Parathyroid adenoma (tissue), 2 donors: Measurements from ENCODE around the gene TIFAB.

Experiments
- H2AFZ ChIP-seq: fragments of 300-600 bp; sonication (generic); one replicate; pipeline ENCODE4 v1.7.0; 2017; ENCODE audit warnings: antibody characterized with exemption, mild to moderate bottlenecking
- H3K27ac ChIP-seq: fragments of 300-600 bp; sonication (generic); one replicate; pipeline ENCODE4 v1.7.0; 2017
- H3K27me3 ChIP-seq: fragments of 300-600 bp; sonication (generic); one replicate; pipeline ENCODE4 v1.7.0; 2017; ENCODE audit warnings: low read length; ENCODE audit not compliant: control insufficient read depth, insufficient read depth
- H3K36me3 ChIP-seq: fragments of 300-600 bp; sonication (generic); one replicate; pipeline ENCODE4 v1.7.0; 2017; ENCODE audit warnings: low read length; ENCODE audit not compliant: control insufficient read depth, insufficient read depth
- H3K4me1 ChIP-seq: fragments of 300-600 bp; sonication (generic); one replicate; pipeline ENCODE4 v1.7.0; 2017; ENCODE audit warnings: control low read depth
- H3K4me2 ChIP-seq: fragments of 300-600 bp; sonication (generic); one replicate; pipeline ENCODE4 v1.7.0; 2017; ENCODE audit warnings: low read length
- H3K4me3 ChIP-seq: fragments of 300-600 bp; sonication (generic); one replicate; pipeline ENCODE4 v1.7.0; 2017; ENCODE audit warnings: low read depth, low read length
- H3K79me2 ChIP-seq: fragments of 300-600 bp; sonication (generic); one replicate; pipeline ENCODE4 v1.7.0; 2017; ENCODE audit warnings: control low read depth
- H3K9ac ChIP-seq: fragments of 300-600 bp; sonication (generic); one replicate; pipeline ENCODE4 v1.7.0; 2017; ENCODE audit warnings: mild to moderate bottlenecking
- H3K9me3 ChIP-seq: fragments of 300-600 bp; sonication (generic); one replicate; pipeline ENCODE4 v1.7.0; 2017; ENCODE audit warnings: low read length; ENCODE audit not compliant: control insufficient read depth
- TF ChIP-seq, protein P1 (sequence below): fragments of 300-600 bp; sonication (generic); IDR thresholded peaks from one replicate; pipeline ENCODE4 v1.7.0; 2017; ENCODE audit warnings: antibody characterized with exemption, mild to moderate bottlenecking
- donor health status: primary hyperparathyroidism.

The TIFAB gene

DNA sequence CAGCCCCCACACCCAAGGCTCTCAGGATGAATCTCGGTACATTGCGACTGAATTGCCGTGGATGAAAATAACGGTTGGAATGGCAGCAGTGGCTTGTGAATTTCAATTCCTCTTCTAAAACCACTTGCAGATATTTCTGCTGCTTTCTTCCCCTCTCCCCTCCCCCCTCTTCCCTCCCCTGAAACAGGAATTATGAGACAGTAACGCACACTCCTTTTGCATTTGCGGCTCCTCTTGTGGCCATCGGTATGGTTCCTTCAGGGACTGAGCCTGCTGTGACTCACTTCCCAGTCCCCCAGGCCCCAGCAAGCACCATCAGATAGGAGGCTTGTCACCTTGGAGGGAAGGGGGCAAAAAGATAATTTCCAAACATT, 14.7 kb downstream of the TIFAB start:
- no peaks in the 10 kb centered on the region for H3K79me2 ChIP-seq
- no peak overlapping the region for H2AFZ ChIP-seq
- H3K4me1 ChIP-seq: no peaks in the 10 kb centered on the region
- no peaks in the 10 kb centered on the region for H3K9me3 ChIP-seq
- no peak overlapping the region for H3K4me3 ChIP-seq
- no peaks in the 10 kb centered on the region for H3K36me3 ChIP-seq
- H3K27ac ChIP-seq: no peak overlapping the region
- TF ChIP-seq, protein P1, sequence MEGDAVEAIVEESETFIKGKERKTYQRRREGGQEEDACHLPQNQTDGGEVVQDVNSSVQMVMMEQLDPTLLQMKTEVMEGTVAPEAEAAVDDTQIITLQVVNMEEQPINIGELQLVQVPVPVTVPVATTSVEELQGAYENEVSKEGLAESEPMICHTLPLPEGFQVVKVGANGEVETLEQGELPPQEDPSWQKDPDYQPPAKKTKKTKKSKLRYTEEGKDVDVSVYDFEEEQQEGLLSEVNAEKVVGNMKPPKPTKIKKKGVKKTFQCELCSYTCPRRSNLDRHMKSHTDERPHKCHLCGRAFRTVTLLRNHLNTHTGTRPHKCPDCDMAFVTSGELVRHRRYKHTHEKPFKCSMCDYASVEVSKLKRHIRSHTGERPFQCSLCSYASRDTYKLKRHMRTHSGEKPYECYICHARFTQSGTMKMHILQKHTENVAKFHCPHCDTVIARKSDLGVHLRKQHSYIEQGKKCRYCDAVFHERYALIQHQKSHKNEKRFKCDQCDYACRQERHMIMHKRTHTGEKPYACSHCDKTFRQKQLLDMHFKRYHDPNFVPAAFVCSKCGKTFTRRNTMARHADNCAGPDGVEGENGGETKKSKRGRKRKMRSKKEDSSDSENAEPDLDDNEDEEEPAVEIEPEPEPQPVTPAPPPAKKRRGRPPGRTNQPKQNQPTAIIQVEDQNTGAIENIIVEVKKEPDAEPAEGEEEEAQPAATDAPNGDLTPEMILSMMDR: no peak
- H3K27me3 ChIP-seq: no peaks in the 10 kb centered on the region
- H3K9ac ChIP-seq: no peak overlapping the region
- H3K4me2 ChIP-seq: no peak overlapping the region

DNA sequence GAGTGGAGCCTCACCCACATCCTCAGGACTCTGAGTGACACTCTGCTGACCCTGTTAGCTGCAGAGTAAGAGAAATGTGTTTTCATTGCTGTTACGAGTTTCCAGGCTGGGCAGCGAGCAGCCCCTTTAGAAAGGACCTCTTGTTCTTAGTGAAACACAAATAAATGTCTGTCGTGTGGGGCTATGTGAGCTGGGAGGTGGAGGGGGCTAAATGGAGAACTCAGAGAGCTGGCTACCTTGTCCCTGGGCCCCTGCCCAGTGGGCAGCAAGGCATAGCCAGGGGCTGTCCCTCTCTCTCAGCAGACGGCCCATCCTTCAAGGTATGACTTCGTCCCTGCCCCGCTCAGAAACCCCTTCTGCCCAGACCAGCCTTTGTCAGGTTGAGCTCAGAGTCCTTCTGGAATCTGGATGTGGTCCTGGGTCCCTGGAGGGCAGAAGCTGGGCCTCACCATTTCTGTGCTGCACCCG, 15.2 kb downstream of the TIFAB start:
- no peaks in the 10 kb centered on the region for H3K79me2 ChIP-seq
- no peaks in the 10 kb centered on the region for H3K4me1 ChIP-seq
- no peaks in the 10 kb centered on the region for H3K27me3 ChIP-seq
- H3K36me3 ChIP-seq: no peaks in the 10 kb centered on the region
- TF ChIP-seq, protein P1: no peak
- H3K4me2 ChIP-seq: no peak overlapping the region
- H3K9me3 ChIP-seq: no peaks in the 10 kb centered on the region
- no peak overlapping the region for H2AFZ ChIP-seq
- H3K27ac ChIP-seq: no peak overlapping the region
- no peak overlapping the region for H3K9ac ChIP-seq
- H3K4me3 ChIP-seq: no peak overlapping the region

DNA sequence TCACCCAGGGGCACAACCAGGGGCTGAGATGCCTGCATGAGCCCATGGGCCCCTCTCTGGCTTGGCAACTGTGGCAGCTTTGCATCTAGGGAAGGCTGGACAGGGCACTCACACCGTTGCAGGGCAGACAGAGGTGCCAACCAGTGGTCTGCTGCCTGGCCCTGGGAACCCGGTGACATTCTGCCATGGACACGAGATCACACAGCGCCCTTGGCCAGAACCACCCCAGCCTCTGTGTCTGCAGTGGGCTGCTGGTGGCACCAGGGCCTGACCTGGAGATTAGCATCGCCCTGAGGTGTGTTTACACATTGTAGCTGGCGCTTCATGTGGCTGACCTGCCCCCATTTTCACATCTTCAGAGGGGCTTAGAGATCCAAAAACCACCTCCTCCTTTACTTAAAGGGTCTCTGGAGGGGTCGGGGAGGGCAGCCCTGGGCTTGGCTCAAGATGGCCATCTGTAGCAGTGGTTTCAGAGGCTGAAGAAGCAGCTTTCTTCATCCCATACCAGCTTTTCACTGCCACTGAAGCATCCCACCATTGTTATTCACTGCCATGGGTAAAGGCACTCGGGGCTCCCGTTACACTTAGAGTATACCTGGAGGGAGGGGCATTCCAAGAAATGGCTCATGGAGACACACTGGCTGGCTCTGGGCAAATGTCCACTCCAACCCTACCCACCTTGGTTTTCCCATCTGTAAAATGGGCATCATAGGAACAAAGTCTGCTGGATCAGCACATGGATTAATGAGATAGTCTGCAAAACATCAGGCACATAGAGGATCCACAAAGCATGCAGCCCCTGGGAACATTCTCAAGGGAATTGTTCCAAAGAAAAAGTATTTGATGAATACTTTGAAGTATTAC, 16.5 kb downstream of the TIFAB start:
- Histone ChIP-seq H3K27me3 (no peaks in the 10 kb centered on the region), H3K27ac (no peak overlapping the region), H2AFZ (no peak overlapping the region), H3K9me3 (no peaks in the 10 kb centered on the region), H3K4me2 (no peak overlapping the region), H3K36me3 (no peaks in the 10 kb centered on the region), H3K4me1 (no peaks in the 10 kb centered on the region), H3K79me2 (no peaks in the 10 kb centered on the region), H3K9ac (no peak overlapping the region), H3K4me3 (no peak overlapping the region)
- TF ChIP-seq, protein P1: no peak

DNA sequence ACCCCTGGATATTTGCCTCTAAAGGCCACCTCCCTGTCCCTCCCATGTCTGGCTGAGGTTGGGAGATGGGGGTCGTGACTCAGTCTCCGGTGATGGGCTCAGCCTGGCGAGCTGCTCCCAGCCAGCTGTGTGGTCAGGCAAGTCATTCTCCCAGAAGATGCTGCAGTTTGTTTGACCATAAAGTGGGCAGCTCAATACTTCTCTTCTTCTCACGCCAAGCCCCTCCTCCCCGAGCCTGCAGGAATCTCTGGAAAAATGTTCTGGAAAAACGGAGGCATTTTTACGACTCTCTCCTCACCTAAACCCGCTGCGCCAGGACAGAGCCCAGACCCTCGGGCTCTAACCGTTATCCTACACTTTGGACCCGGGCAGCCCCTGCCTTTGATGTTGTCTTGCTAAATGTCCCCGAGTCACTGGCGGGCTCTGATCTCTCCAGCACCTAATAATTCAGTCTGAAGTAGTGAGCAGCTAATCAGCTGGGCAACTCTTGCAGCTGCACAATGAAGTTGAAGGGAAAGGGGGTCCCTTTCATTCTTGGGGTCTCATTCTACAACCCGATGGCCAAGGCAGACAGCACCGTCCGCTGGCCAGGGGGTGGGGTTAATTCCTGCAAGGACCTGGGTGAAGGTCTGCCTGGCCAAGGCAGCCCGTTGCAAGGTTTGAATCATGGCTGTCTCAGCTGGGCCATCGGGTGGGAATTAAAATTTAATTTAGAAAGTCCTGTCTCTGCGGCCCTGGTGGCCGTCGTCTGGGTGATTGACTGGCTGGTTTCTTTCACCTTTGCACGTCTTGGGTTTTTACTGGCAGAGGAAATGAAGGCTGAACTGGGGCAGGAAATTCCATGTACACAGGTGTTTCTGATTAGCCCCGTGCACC, 17.3 kb downstream of the TIFAB start:
- no peaks in the 10 kb centered on the region for H3K27me3 ChIP-seq
- no peaks in the 10 kb centered on the region for H3K79me2 ChIP-seq
- no peaks in the 10 kb centered on the region for H3K4me1 ChIP-seq
- no peak overlapping the region for H2AFZ ChIP-seq
- TF ChIP-seq, protein P1: no peak
- no peak overlapping the region for H3K9ac ChIP-seq
- no peak overlapping the region for H3K4me2 ChIP-seq
- no peaks in the 10 kb centered on the region for H3K9me3 ChIP-seq
- H3K27ac ChIP-seq: no peak overlapping the region
- no peak overlapping the region for H3K4me3 ChIP-seq
- H3K36me3 ChIP-seq: no peaks in the 10 kb centered on the region
